CD14-positive monocyte (primary cell): Measurements from ENCODE around the gene BASP1. TPM values are rescaled to one million over a fixed set of nuclear protein-coding genes. Genes with fewer than 3 reads are reported as not detected.

ENCODE experiments used
- DNase-seq, 3 donors: peaks; one replicate each; pipeline ENCODE4 v3.0.0-alpha.2; 2011 to 2022
- H2AFZ ChIP-seq: 2 replicates; pipeline ENCODE4 v1.6.0; 2012; ENCODE audit warnings: mild to moderate bottlenecking, low read depth, low read length, inconsistent platforms; ENCODE audit not compliant: insufficient read depth, poor library complexity, severe bottlenecking
- H3K27ac ChIP-seq, 2 donors: 1 replicate in 1 of 2; 2 replicates in 1 of 2; pipeline ENCODE4 v1.5.1; 2012 to 2013; ENCODE audit warnings: low read length in 2 of 2, control low read depth in 1 of 2, inconsistent platforms in 1 of 2, low read depth in 1 of 2, mild to moderate bottlenecking in 1 of 2
- H3K27me3 ChIP-seq, 2 donors: one replicate each; pipeline versions ENCODE4 v1.6.0 to v1.6.1; 2011 to 2013; ENCODE audit warnings: low read length in 2 of 2; ENCODE audit not compliant: control insufficient read depth in 2 of 2, insufficient read depth in 2 of 2
- H3K36me3 ChIP-seq, 2 donors: replicated peaks in 1 of 2; 1 replicate in 1 of 2; 2 replicates in 1 of 2; pipeline versions ENCODE4 v1.5.1 to v1.6.1; 2012 to 2013; ENCODE audit warnings: low read length in 2 of 2, control low read depth in 1 of 2, inconsistent platforms in 1 of 2, mild to moderate bottlenecking in 1 of 2; ENCODE audit not compliant: insufficient read depth in 2 of 2, control insufficient read depth in 1 of 2
- H3K4me1 ChIP-seq, 2 donors: 1 replicate in 1 of 2; 2 replicates in 1 of 2; pipeline versions ENCODE4 v1.5.1 to v1.6.1; 2012 to 2013; ENCODE audit warnings: low read length in 2 of 2, control low read depth in 1 of 2, inconsistent platforms in 1 of 2, mild to moderate bottlenecking in 1 of 2, moderate library complexity in 1 of 2; ENCODE audit not compliant: insufficient read depth in 2 of 2, control insufficient read depth in 1 of 2
- H3K4me2 ChIP-seq: replicated peaks from 2 replicates; pipeline ENCODE3; 2012; ENCODE audit warnings: low read length, moderate library complexity, mild to moderate bottlenecking; ENCODE audit not compliant: poor library complexity, severe bottlenecking; ENCODE audit errors: extremely low read depth
- H3K4me3 ChIP-seq, 3 experiments: fragments of 200-600 bp in 1 of 3; sonication (generic) in 1 of 3; replicated peaks in 1 of 3; 1 replicate in 2 of 3; 2 replicates in 1 of 3; pipeline ENCODE4 v1.5.1; 2011 to 2013; ENCODE audit warnings: low read length in 3 of 3, mild to moderate bottlenecking in 3 of 3, control low read depth in 2 of 3, low read depth in 2 of 3, inconsistent platforms in 1 of 3, moderate library complexity in 1 of 3
- H3K79me2 ChIP-seq: 2 replicates; pipeline ENCODE4 v1.6.0; 2012; ENCODE audit warnings: mild to moderate bottlenecking, control low read depth, inconsistent platforms, low read length, moderate library complexity; ENCODE audit not compliant: insufficient read depth
- H3K9ac ChIP-seq: 2 replicates; pipeline ENCODE4 v1.6.0; 2017; ENCODE audit warnings: low read length, mild to moderate bottlenecking; ENCODE audit not compliant: insufficient read depth, poor library complexity, severe bottlenecking
- H3K9me3 ChIP-seq, 2 donors: replicated peaks in 1 of 2; 1 replicate in 1 of 2; 2 replicates in 1 of 2; pipeline versions ENCODE4 v1.5.1 to v1.6.1; 2012 to 2013; ENCODE audit warnings: low read length in 2 of 2, control low read depth in 1 of 2; ENCODE audit not compliant: control insufficient read depth in 1 of 2, insufficient read depth in 1 of 2
- H4K20me1 ChIP-seq: 2 replicates; pipeline ENCODE4 v1.6.0; 2012; ENCODE audit warnings: mild to moderate bottlenecking, low read length, control low read depth, moderate library complexity; ENCODE audit not compliant: insufficient read depth
- H3K27ac Mint-ChIP-seq, 7 donors: one replicate each; pipeline ENCODE4 v1.8.0; 2020; ENCODE audit warnings: mild to moderate bottlenecking in 7 of 7, mixed read lengths in 7 of 7, moderate library complexity in 6 of 7, inconsistent platforms in 2 of 7
- H3K27me3 Mint-ChIP-seq, 3 donors: one replicate each; pipeline ENCODE4 v1.8.0; 2021 to 2022; ENCODE audit warnings: low read depth in 3 of 3, mild to moderate bottlenecking in 3 of 3, mixed read lengths in 3 of 3, moderate library complexity in 3 of 3, inconsistent platforms in 1 of 3
- H3K36me3 Mint-ChIP-seq, 2 donors: one replicate each; pipeline ENCODE4 v1.8.0; 2020; ENCODE audit warnings: mixed read lengths in 2 of 2, inconsistent platforms in 1 of 2, mild to moderate bottlenecking in 1 of 2
- H3K4me1 Mint-ChIP-seq: one replicate; pipeline ENCODE4 v1.8.0; 2020; ENCODE audit warnings: mild to moderate bottlenecking, mixed read lengths
- H3K4me3 Mint-ChIP-seq, 2 donors: one replicate each; pipeline ENCODE4 v1.8.0; 2020; ENCODE audit warnings: mild to moderate bottlenecking in 2 of 2, mixed read lengths in 2 of 2, moderate library complexity in 1 of 2
- H3K9me3 Mint-ChIP-seq, 7 donors: one replicate each; pipeline ENCODE4 v1.8.0; 2020 to 2022; ENCODE audit warnings: mixed read lengths in 7 of 7, mild to moderate bottlenecking in 6 of 7, moderate library complexity in 6 of 7, inconsistent platforms in 2 of 7
- CTCF ChIP-seq: fragments of 200-600 bp; IDR thresholded peaks from one replicate; pipeline ENCODE4 v1.8.0; 2022; ENCODE audit warnings: antibody characterized with exemption, mild to moderate bottlenecking
- WGBS: methylation state at CpG from one replicate; pipeline ENCODE4 v1.1.5; 2013; ENCODE audit warnings: missing lambda C conversion rate; ENCODE audit not compliant: insufficient coverage; 5-methylcytosine and 5-hydroxymethylcytosine counted together
- intact Hi-C, 2 donors: fragments of 100-400 bp; cut with micrococcal nuclease; formaldehyde crosslinking; loops; one replicate each; pipeline versions ENCODE4 v1.15.0 to v1.15.1; 2023
- polyA plus RNA-seq, 3 donors: library from polyadenylated mRNA; depleted of rRNA in 1 of 3; unstranded in 2 of 3; stranded (reverse) in 1 of 3; fragments of 300-500 nt in 2 of 3; fragments of >200 nt in 1 of 3; fragmentation: Illumina TruSeq in 2 of 3; gene quantifications; 1 replicate in 2 of 3; 2 replicates in 1 of 3; pipeline ENCODE4 v1.2.3, GENCODE V29; 2012 to 2021

The BASP1 gene
- polyA plus RNA-seq, 3 donors = 23.7 to 61.6 (median 36.6) TPM

GRCh38 chr5:17305017-17305416, 87.6 kb downstream of the BASP1 start:
- H3K4me3 ChIP-seq = no peak overlapping the region
- whole genome bisulfite sequencing = 90% methylated on average over 4 of the region's 5 CpGs
- H3K27ac ChIP-seq = no peak overlapping the region
- H4K20me1 ChIP-seq = no peaks in the 10 kb centered on the region
- H3K9ac ChIP-seq = no peak overlapping the region
- intact Hi-C loops = loop anchor here in 1 of 2 donors (10.0 kb wide), 1 partner anchor 50 kb away; no protein-coding TSS in a partner anchor
- Mint-ChIP-seq H3K36me3 (peaks cover 0 to 6% of the 10 kb centered on the region in 2 donors), H3K27ac (no peak overlapping the region), H3K4me3 (no peak overlapping the region), H3K9me3 (peaks cover 0 to 2% (median 0%) of the 10 kb centered on the region in 7 donors), H3K27me3 (peaks cover 0 to 3% (median 0%) of the 10 kb centered on the region in 3 donors), H3K4me1 (peaks cover 33% of the 10 kb centered on the region)
- no peak overlapping the region for H3K4me2 ChIP-seq
- no peak overlapping the region for H2AFZ ChIP-seq
- H3K27me3 ChIP-seq = no peaks in the 10 kb centered on the region
- H3K36me3 ChIP-seq = no peaks in the 10 kb centered on the region
- H3K9me3 ChIP-seq = no peaks in the 10 kb centered on the region
- H3K4me1 ChIP-seq = peaks cover 32 to 40% of the 10 kb centered on the region in 2 donors
- H3K79me2 ChIP-seq = no peaks in the 10 kb centered on the region
- no peak for DNase-seq
- no peak for TF ChIP-seq CTCF

GRCh38 chr5:17305964-17306725, 88.7 kb downstream of the BASP1 start:
- peak overlapping the region in 1 of 7 donors; percentile 58 for H3K27ac Mint-ChIP-seq
- Histone ChIP-seq H3K79me2 (no peaks in the 10 kb centered on the region), H3K27me3 (no peaks in the 10 kb centered on the region), H3K27ac (no peak overlapping the region), H3K4me2 (no peak overlapping the region), H3K4me1 (peaks cover 32 to 40% of the 10 kb centered on the region in 2 donors), H3K36me3 (no peaks in the 10 kb centered on the region), H3K9me3 (no peaks in the 10 kb centered on the region), H2AFZ (no peak overlapping the region), H3K4me3 (no peak overlapping the region), H4K20me1 (no peaks in the 10 kb centered on the region), H3K9ac (no peak overlapping the region)
- no peak for DNase-seq
- H3K9me3 Mint-ChIP-seq = peaks cover 0 to 4% (median 0%) of the 10 kb centered on the region in 7 donors
- no peak overlapping the region for H3K4me3 Mint-ChIP-seq
- WGBS = 100% methylated on average over 10 of the region's 14 CpGs
- intact Hi-C loops = loop anchor here in 1 of 2 donors (10.0 kb wide), 1 partner anchor 51 kb away; no protein-coding TSS in a partner anchor
- H3K4me1 Mint-ChIP-seq = peaks cover 33% of the 10 kb centered on the region
- H3K36me3 Mint-ChIP-seq = peaks cover under 1 to 6% of the 10 kb centered on the region in 2 donors
- no peak for TF ChIP-seq CTCF
- peaks cover 0 to 3% (median 0%) of the 10 kb centered on the region in 3 donors for H3K27me3 Mint-ChIP-seq
